ENCODE results near the gene ANO2.
"Not testable (repeated sequence)": the region's sequence is repeated elsewhere in the genome, so short reads cannot be mapped to it uniquely, and the experiment has no call there.

ANO2 gene

DNA sequence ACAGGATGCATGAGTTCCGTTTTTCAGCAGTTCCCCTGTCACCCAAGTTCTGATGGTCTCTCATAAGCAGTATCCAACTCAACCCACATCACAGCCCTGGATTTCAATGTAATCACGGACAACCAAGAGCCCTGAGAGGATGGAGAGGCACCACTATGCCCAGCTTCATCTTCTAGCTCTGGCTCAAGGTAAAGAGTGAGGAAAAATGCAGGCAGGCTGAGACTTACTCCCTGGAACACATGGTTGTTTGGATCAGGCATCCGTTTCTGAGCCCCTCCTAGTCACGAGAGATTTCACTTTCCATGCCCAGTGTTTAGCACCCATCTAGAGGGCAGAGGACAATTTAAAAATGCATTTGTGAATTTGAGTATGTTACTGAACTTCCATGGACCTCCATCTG, 45.0 kb downstream of the ANO2 start:
- no peak for DNase-seq (ENCODE audit: low read depth, low spot score)
- no peak overlapping the region for H3K27ac ChIP-seq

DNA sequence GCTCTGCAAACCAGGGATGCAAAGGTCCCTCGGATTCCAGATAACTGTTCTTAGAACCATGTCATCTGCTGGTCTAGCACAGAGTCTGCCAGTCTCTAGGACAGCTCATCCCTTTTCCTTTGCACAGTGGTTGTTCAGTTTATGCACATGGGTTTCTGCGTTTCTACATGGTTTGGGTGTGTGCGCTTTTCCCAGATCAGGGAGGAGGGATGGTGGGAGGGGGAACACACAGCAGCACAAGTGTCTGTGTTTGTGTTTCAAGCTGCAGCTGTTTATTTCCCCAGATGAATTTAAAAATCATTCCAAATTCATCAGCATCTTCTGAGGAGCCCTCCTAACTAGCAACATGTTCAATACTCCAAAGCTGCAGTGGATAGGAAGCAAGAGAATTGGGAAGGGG, 45.4 kb downstream of the ANO2 start:
- H3K27ac ChIP-seq: no peak overlapping the region
- no peak for DNase-seq (ENCODE audit: low read depth, low spot score)

DNA sequence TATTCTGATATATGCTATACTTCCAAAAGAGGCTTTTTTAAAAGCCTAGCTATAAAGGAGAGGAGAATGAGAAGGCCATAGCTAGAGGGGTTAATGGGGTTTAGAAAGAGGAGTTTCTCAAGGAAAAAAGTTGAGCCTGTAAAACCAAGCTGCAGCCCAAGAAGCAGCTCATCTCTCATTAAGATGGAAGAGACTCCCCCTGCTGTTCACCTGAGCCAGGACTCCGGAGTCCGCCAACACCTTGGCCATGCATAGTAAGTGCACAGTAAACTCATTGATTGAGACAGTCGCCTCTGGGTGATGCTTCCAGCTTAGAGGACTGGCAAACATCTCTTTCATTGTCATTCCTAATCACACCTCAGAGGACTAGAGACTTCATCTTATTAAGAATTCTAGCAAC, 46.2 kb downstream of the ANO2 start:
- no peak for DNase-seq (ENCODE audit: low read depth, low spot score)
- no peak overlapping the region for H3K27ac ChIP-seq

DNA sequence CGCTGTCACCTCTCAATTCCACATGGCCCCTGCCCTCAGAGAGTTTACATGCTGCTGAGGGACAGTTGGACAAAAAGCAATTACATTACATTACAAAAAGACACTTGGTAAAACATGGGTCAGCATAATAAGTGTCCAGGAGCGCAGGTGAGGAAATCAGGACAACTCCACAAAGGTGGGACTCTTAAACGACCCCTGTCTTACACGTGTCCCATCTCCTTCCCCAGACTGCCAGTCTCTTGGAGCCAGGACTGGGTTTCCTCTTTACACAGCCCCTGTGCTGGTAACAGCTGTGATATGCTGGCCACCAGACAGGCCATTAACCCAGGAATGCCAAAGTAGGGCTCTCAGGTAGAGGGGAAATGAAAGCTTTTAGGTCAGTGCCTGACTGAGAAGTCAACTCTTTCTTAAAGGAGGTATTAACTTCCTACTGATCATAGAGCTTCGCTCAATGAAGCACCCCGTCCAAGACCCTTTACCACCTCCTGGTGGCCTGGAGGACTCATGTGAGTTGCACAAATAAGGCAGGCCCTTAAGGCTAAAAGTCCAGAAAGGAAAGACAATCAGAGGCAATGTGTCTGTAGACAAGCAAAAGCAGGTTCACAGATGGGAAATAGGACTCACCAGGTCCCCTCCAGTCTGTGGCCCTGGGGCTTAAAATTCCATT, 55.5 kb downstream of the ANO2 start:
- H3K27ac ChIP-seq: no peak overlapping the region
- DNase-seq (ENCODE audit: low read depth, low spot score): no peak

DNA sequence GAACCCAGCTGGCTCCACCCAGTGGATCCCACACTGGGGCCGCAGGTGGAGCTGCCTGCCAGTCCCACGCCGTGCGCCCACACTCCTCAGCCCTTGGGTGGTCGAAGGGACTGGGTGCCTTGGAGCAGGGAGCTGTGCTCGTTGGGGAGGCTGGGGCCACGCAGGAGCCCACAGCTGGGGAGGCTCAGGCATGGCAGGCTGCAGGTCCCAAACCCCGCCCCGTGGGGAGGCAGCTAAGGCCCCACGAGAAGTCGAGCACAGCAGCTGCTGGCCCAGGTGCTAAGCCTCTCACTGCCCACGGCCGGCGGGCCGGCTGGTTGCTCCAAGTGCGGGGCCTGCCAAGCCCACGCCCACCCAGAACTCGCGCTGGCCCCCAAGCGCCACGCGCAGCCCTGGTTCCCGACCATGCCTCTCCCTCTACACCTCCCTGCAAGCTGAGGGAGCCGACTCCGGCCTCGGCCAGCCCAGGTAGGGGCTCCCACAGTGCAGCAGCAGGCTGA, 56.2 kb downstream of the ANO2 start:
- no peak for DNase-seq (ENCODE audit: low read depth, low spot score)

DNA sequence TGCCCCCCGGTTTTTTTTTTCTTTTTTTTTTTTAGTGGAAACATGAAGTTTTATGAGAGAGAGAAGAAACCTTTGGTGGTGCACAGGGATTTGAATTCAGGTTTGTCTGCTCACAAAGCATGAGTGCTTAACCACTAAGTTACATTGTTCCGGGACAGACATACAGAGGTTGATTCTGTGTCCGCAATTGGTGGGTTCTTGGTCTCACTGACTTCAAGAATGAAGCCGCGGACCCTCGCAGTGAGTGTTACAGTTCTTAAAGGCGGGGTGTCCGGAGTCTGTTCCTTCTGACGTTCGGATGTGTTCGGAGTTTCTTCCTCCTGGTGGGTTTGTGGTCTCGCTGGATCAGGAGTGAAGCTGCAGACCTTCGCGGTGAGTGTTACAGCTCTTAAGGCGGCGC, 57.2 kb downstream of the ANO2 start:
- not testable (repeated sequence) for DNase-seq (ENCODE audit: low read depth, low spot score); H3K27ac ChIP-seq

More for the DNA sequence above, 56.2 kb downstream of the ANO2 start:
- H3K27ac ChIP-seq: no peak overlapping the region

DNA sequence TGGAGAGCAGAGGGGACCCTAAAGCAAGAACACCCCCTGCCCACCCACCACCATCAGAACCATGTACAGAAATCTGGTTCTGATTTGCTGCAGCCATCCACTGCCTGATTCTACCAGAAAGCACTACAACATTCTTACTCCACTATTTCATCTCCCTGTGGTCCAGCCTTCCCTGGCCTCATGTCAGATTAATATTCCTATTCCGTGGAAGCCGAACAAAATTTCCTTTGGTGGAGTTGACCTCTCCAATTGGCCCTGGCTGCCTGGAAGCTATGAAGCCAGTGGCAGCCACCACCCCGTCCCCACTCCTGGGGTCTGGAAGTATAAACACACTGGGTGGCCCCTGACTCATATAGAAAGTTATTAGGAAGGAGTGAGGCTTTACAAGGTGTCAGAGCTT, 60.2 kb downstream of the ANO2 start:
- no peak for DNase-seq (ENCODE audit: low read depth, low spot score)
- no peak overlapping the region for H3K27ac ChIP-seq

DNA sequence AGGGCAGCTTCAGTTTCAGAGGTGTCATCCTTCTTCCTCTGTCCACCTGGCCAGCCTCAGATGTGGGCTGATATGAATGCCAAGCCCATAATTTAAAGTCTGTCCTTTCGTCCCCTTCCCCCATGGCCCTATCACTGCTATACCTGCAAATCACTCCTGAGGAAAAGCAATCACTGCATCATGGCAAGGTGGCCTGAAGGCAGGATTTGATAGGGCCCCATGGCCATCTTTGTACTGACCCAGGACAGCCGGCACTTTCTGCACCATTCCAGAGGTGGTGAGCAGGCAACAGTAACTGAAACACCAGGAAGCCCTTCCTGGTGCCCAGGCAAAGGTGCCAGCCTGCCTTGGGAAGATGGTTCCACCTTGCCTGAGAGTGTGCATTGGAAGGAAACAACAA, 60.8 kb downstream of the ANO2 start:
- DNase-seq (ENCODE audit: low read depth, low spot score): no peak
- H3K27ac ChIP-seq: no peak overlapping the region

DNA sequence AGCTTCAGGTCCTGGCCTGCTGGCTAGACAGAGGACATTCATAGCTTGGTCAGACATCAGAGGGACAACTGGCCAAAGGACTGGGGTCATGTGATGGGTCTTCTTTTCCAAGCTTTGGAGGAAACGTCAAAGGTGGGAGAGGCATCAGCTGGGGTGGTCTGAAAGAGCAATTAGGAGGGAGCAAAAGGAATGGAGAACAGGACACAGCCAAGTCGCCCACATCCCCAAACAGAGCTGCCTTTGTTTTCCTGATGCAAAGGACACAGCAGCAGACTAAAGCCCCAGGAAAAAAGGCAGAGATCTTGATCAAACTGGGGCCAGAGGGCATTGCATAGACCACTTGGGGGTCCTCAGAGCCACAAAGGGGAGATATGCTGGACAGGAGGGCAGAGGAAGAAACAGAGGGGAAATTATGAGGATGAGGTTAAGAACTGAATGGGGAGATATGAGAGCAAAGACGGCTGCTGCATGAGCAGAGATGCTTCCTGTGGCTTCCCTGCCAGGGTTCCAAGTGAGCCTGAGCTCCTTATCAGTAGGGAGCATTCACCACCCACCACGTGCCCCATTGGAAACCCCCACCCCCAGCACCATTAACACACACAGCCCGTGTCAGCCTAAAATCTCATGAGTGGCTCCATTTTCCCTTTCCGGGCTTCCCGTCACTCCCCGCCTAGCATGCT, 62.4 kb downstream of the ANO2 start:
- DNase-seq (ENCODE audit: low read depth, low spot score): no peak
- no peak overlapping the region for H3K27ac ChIP-seq

DNA sequence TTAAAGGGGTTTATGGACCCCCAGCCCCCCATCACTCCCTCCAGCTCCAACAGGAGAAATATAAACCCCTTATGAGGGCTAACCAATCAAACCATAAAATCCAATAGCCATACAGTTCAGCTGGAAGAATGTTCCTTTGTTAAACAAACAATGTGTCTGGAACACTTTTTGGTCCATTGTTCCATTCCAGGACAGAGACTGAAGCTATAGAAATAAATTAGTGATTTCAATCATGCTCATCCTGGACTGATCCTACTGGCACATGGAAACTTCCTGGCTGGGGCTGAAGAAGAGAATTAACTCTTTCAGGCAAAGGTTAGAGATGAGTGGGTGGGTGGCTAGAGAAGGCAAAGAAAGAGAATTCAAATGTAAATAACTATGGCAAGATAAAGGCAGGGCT, 63.4 kb downstream of the ANO2 start:
- H3K27ac ChIP-seq: no peak overlapping the region
- no peak for DNase-seq (ENCODE audit: low read depth, low spot score)

DNA sequence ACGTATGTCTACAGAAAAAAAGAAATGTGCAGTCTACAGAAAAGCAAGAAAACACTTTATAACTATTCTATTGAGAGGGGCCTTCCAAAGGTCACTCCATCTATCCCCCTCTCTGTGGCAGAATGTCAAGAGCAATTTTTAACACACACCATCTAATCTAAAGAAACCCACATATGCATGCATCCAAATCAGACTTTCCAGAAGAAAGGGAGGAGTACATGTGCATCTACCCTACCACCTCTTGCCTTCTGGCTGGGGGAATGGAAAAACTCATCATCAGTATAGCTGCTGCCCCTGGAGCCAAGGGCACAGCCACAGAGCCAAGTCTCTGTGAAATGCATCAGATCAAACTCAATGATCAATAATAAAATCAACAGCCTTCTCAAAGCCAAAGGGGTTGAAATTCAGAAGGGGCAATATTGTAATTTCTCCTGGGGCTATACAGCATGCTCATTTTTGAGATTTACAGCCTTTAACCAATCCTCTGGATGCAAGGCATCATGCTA, 63.9 kb downstream of the ANO2 start:
- no peak for DNase-seq (ENCODE audit: low read depth, low spot score)
- no peak overlapping the region for H3K27ac ChIP-seq

DNA sequence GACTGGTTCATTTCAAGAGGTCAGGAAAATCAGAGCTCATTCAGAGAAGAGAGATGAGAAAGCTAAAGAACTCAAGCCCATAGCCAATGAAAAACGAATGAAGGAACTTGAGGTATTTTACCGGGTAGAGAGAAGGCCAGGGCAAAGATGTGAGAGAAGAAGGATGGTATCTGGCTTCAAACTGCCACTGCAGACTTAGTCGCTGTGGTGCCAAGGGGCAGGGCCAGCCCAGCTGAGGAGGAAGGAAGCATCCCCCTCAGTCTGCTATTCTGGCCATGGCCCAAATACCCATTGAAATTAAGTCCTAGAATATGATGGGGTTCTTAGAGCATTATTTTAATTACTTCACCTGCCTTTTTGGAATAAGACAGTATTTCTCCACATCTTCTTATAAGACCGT, 69.2 kb downstream of the ANO2 start:
- H3K27ac ChIP-seq: no peak overlapping the region
- no peak for DNase-seq (ENCODE audit: low read depth, low spot score)

DNA sequence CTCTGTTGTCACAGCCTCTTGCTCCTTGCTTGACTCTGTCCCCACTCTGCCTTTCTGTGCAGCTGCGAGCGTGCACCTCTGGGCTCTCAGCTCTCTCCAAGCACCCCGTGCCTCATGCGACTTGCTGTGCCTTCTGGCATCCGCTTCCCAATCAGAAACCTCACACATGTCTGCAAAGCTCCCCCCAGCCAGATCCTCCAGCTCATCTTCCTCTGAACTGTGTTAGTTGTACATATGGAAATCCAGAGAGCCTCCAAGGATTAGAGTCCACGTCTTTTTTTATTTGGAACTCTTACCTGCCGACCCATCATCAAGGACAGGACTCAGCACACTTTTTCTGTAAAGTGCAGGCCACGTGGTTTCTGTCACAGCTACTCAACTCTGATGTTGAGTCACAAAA, 70.5 kb downstream of the ANO2 start:
- no peak overlapping the region for H3K27ac ChIP-seq
- DNase-seq (ENCODE audit: low read depth, low spot score): no peak

DNA sequence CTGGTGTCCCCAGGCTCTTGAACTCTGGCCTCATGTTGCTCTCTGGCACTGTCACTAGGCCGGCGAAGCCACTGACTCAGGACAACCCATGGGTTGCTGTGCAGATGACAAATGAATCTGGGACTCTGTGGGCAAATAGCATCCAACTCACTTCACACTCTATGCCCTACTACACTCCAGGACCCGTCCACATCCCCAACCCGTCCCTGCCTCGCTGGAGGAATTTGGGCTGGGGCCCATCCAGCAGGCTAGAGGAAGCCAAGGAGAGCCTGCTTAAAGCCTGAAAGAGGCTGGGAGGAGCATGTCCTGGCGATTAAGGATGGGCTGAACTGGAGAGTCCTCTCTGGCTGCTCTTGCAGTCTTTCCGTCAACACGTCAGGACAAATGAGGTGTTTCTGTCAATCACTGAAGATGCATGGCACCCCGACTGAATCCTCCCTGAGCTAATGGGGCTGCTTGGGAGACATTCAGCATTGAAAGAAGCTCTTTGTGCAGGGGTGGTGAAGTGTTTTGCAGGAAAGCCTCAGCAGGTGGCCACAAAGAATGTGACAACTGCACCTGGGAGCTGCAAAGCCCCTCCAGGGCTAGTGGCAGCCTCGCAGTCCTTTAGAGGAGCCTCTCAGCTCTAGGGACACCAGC, 71.7 kb downstream of the ANO2 start:
- H3K27ac ChIP-seq: no peak overlapping the region
- no peak for DNase-seq (ENCODE audit: low read depth, low spot score)

DNA sequence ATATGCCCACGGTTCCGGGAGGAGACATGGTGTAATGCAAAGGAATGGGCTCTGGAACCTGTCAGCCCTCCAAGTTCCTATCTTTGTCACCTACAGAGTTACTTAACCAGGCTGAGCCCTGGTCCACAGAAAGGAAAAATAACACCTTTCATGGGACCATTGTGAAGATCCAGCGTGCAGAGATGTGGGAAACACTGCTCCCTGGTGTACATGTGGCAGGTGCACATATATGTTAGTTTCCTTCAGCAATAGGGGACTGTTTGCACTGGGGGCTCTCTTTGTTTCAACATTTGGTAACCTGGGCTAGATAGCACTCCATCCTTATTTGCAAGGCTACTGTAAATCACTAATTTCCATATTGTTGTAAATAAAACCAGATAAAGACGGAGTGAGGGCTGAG, 72.3 kb downstream of the ANO2 start:
- no peak for DNase-seq (ENCODE audit: low read depth, low spot score)
- H3K27ac ChIP-seq: no peak overlapping the region

DNA sequence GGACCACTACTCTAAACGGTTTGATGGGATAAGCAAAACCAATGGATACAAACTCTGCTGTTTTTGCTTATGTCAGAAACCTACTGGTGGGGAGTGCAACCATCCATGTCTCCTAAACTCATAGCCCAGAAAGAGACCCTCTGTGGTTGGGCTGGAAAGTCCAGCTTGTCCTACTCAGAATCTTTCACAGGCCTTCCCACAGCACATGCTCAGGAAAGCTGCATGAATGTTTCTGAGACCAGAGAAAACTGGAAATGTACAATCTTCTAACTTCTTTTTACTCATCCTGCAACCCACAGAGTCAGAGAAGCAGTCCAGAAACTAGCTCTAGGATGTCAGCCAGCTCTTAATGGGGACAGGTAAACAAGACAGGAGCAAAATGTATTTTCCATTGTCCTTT, 73.3 kb downstream of the ANO2 start:
- no peak for DNase-seq (ENCODE audit: low read depth, low spot score)

DNA sequence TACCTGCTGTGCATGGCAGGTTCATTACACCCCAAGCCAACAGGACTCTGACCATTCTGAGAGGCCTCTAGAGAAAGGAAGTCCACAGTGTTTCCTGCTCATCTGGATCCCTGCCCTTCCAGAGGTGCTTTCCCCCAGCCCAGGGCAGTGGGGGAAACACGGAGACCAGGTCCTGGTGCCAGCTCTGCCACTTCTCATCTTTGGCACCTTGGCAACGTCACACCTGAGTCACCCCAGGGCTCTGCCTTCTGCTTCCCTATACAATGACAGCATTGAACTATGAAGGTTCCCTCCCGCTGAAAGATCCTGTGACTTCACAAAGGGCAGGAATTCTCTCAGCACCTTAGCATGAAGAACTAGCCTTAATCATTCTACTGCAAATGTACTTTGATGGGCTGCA, 74.9 kb downstream of the ANO2 start:
- H3K27ac ChIP-seq: no peak overlapping the region
- no peak for DNase-seq (ENCODE audit: low read depth, low spot score)

More for the DNA sequence above, 73.3 kb downstream of the ANO2 start:
- no peak overlapping the region for H3K27ac ChIP-seq

DNA sequence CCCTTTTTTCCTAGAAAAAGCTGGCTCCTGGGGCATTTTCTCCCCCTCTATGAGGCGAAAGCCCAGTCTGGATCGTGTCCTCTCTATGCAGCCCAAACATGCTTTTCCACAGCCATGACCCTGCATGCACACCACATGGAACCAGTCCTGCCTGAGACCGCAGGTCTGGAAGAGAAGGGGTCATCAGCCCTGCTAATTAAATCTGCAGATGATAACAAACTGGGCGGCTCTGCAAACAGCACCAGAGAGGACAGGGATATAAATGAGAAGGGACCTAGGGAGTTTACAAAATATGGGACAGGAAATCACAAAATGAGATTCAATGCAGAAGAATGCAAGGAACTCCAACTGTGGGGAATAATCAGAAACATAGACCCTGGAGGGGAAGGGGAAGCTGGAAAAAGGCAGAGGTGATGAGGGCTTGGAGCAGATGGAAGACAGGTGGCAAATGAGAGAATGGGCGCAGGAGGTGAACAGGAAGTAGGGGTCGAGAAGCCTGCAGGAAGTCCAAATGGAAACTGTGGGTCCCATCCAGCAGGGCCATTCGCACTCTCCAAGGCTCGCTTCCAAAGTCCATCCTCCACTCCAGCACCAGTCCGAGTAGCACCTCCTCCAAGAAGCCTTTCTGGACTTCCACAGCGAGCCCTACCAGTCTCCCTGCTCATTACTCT, 76.3 kb downstream of the ANO2 start:
- no peak overlapping the region for H3K27ac ChIP-seq
- DNase-seq (ENCODE audit: low read depth, low spot score): no peak

DNA sequence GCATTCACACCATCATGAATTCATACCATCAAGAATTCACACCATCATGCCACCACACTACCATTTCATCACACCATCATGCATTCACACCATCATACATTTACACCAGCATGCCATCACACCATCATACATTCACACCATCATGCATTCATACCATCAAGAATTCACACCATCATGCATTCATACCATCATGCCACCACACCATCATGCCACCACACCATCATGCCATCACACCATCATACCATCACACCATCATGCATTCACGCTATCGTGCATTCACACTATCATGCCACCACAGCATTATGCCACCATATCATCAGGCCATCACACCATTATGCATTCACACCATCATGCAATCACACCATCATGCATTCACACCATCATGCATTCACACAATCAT, 79.7 kb downstream of the ANO2 start:
- H3K27ac ChIP-seq: no peak overlapping the region
- no peak for DNase-seq (ENCODE audit: low read depth, low spot score)

DNA sequence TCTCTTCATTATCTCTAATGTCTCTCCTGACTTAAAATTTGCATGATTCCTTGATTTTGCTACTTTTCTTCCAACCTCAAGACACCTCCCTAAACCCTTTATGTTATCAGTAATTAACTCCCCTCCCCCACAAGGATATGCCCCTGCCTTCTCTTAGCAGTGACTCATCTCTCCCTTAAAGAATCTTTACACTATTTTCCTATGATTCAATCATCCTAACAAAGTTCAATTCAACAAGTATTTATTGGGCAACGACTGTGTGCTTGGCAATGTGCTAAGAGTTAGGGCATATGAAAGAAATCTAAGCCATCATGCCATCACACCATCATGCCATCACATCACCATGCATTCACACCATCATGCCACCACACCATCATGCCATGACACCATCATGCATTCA, 80.1 kb downstream of the ANO2 start:
- no peak for DNase-seq (ENCODE audit: low read depth, low spot score)
- no peak overlapping the region for H3K27ac ChIP-seq

DNA sequence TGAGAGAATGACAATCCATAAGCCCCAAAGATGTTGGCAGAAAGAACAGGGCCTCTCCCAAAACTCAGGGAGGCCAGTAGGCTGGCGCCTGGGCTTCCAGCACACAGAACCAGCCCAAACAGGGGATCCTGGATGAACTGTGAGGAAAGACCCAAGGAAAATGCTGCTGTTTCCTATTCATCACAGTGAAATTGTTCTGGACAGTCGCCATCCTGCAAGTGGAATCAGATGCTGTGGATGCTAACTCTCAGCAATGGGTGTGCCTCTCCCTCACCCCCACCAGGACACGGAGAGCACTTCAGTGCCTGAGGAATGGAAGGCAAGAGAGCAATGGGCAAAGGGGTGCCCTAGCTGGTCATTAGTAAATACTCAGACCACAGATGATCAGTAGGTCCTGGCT, 80.8 kb downstream of the ANO2 start:
- DNase-seq (ENCODE audit: low read depth, low spot score): no peak
- H3K27ac ChIP-seq: no peak overlapping the region

Measured in epithelial cell of prostate (primary cell).